CD14-positive monocyte (primary cell): ENCODE measurements around the gene SPNS1. TPM values are rescaled to one million over a fixed set of nuclear protein-coding genes. Genes with fewer than 3 reads are reported as not detected.

ENCODE experiments used
- DNase-seq, 3 donors: peaks; one replicate each; pipeline ENCODE4 v3.0.0-alpha.2; 2011 to 2022
- H2AFZ ChIP-seq: 2 replicates; pipeline ENCODE4 v1.6.0; 2012; ENCODE audit warnings: mild to moderate bottlenecking, low read depth, low read length, inconsistent platforms; ENCODE audit not compliant: insufficient read depth, poor library complexity, severe bottlenecking
- H3K27ac ChIP-seq, 2 donors: 1 replicate in 1 of 2; 2 replicates in 1 of 2; pipeline ENCODE4 v1.5.1; 2012 to 2013; ENCODE audit warnings: low read length in 2 of 2, control low read depth in 1 of 2, inconsistent platforms in 1 of 2, low read depth in 1 of 2, mild to moderate bottlenecking in 1 of 2
- H3K27me3 ChIP-seq, 2 donors: one replicate each; pipeline versions ENCODE4 v1.6.0 to v1.6.1; 2011 to 2013; ENCODE audit warnings: low read length in 2 of 2; ENCODE audit not compliant: control insufficient read depth in 2 of 2, insufficient read depth in 2 of 2
- H3K36me3 ChIP-seq, 2 donors: replicated peaks in 1 of 2; 1 replicate in 1 of 2; 2 replicates in 1 of 2; pipeline versions ENCODE4 v1.5.1 to v1.6.1; 2012 to 2013; ENCODE audit warnings: low read length in 2 of 2, control low read depth in 1 of 2, inconsistent platforms in 1 of 2, mild to moderate bottlenecking in 1 of 2; ENCODE audit not compliant: insufficient read depth in 2 of 2, control insufficient read depth in 1 of 2
- H3K4me1 ChIP-seq, 2 donors: 1 replicate in 1 of 2; 2 replicates in 1 of 2; pipeline versions ENCODE4 v1.5.1 to v1.6.1; 2012 to 2013; ENCODE audit warnings: low read length in 2 of 2, control low read depth in 1 of 2, inconsistent platforms in 1 of 2, mild to moderate bottlenecking in 1 of 2, moderate library complexity in 1 of 2; ENCODE audit not compliant: insufficient read depth in 2 of 2, control insufficient read depth in 1 of 2
- H3K4me2 ChIP-seq: replicated peaks from 2 replicates; pipeline ENCODE3; 2012; ENCODE audit warnings: low read length, moderate library complexity, mild to moderate bottlenecking; ENCODE audit not compliant: poor library complexity, severe bottlenecking; ENCODE audit errors: extremely low read depth
- H3K4me3 ChIP-seq, 3 experiments: fragments of 200-600 bp in 1 of 3; sonication (generic) in 1 of 3; replicated peaks in 1 of 3; 1 replicate in 2 of 3; 2 replicates in 1 of 3; pipeline ENCODE4 v1.5.1; 2011 to 2013; ENCODE audit warnings: low read length in 3 of 3, mild to moderate bottlenecking in 3 of 3, control low read depth in 2 of 3, low read depth in 2 of 3, inconsistent platforms in 1 of 3, moderate library complexity in 1 of 3
- H3K79me2 ChIP-seq: 2 replicates; pipeline ENCODE4 v1.6.0; 2012; ENCODE audit warnings: mild to moderate bottlenecking, control low read depth, inconsistent platforms, low read length, moderate library complexity; ENCODE audit not compliant: insufficient read depth
- H3K9ac ChIP-seq: 2 replicates; pipeline ENCODE4 v1.6.0; 2017; ENCODE audit warnings: low read length, mild to moderate bottlenecking; ENCODE audit not compliant: insufficient read depth, poor library complexity, severe bottlenecking
- H3K9me3 ChIP-seq, 2 donors: replicated peaks in 1 of 2; 1 replicate in 1 of 2; 2 replicates in 1 of 2; pipeline versions ENCODE4 v1.5.1 to v1.6.1; 2012 to 2013; ENCODE audit warnings: low read length in 2 of 2, control low read depth in 1 of 2; ENCODE audit not compliant: control insufficient read depth in 1 of 2, insufficient read depth in 1 of 2
- H4K20me1 ChIP-seq: 2 replicates; pipeline ENCODE4 v1.6.0; 2012; ENCODE audit warnings: mild to moderate bottlenecking, low read length, control low read depth, moderate library complexity; ENCODE audit not compliant: insufficient read depth
- H3K27ac Mint-ChIP-seq, 7 donors: one replicate each; pipeline ENCODE4 v1.8.0; 2020; ENCODE audit warnings: mild to moderate bottlenecking in 7 of 7, mixed read lengths in 7 of 7, moderate library complexity in 6 of 7, inconsistent platforms in 2 of 7
- H3K27me3 Mint-ChIP-seq, 3 donors: one replicate each; pipeline ENCODE4 v1.8.0; 2021 to 2022; ENCODE audit warnings: low read depth in 3 of 3, mild to moderate bottlenecking in 3 of 3, mixed read lengths in 3 of 3, moderate library complexity in 3 of 3, inconsistent platforms in 1 of 3
- H3K36me3 Mint-ChIP-seq, 2 donors: one replicate each; pipeline ENCODE4 v1.8.0; 2020; ENCODE audit warnings: mixed read lengths in 2 of 2, inconsistent platforms in 1 of 2, mild to moderate bottlenecking in 1 of 2
- H3K4me1 Mint-ChIP-seq: one replicate; pipeline ENCODE4 v1.8.0; 2020; ENCODE audit warnings: mild to moderate bottlenecking, mixed read lengths
- H3K4me3 Mint-ChIP-seq, 2 donors: one replicate each; pipeline ENCODE4 v1.8.0; 2020; ENCODE audit warnings: mild to moderate bottlenecking in 2 of 2, mixed read lengths in 2 of 2, moderate library complexity in 1 of 2
- H3K9me3 Mint-ChIP-seq, 7 donors: one replicate each; pipeline ENCODE4 v1.8.0; 2020 to 2022; ENCODE audit warnings: mixed read lengths in 7 of 7, mild to moderate bottlenecking in 6 of 7, moderate library complexity in 6 of 7, inconsistent platforms in 2 of 7
- CTCF ChIP-seq: fragments of 200-600 bp; IDR thresholded peaks from one replicate; pipeline ENCODE4 v1.8.0; 2022; ENCODE audit warnings: antibody characterized with exemption, mild to moderate bottlenecking
- WGBS: methylation state at CpG from one replicate; pipeline ENCODE4 v1.1.5; 2013; ENCODE audit warnings: missing lambda C conversion rate; ENCODE audit not compliant: insufficient coverage; 5-methylcytosine and 5-hydroxymethylcytosine counted together
- intact Hi-C, 2 donors: fragments of 100-400 bp; cut with micrococcal nuclease; formaldehyde crosslinking; loops; one replicate each; pipeline versions ENCODE4 v1.15.0 to v1.15.1; 2023
- polyA plus RNA-seq, 3 donors: library from polyadenylated mRNA; depleted of rRNA in 1 of 3; unstranded in 2 of 3; stranded (reverse) in 1 of 3; fragments of 300-500 nt in 2 of 3; fragments of >200 nt in 1 of 3; fragmentation: Illumina TruSeq in 2 of 3; gene quantifications; 1 replicate in 2 of 3; 2 replicates in 1 of 3; pipeline ENCODE4 v1.2.3, GENCODE V29; 2012 to 2021

The SPNS1 gene
- polyA plus RNA-seq, 3 donors, result 93.4 to 104 (median 97.2) TPM

GRCh38 chr16:29011851-29012250 is 37.3 kb downstream of the SPNS1 start:
- Mint-ChIP-seq H3K4me3 (no peak overlapping the region), H3K36me3 (peaks cover 3 to 7% of the 10 kb centered on the region in 2 donors), H3K27me3 (peaks cover 2 to 10% (median 2%) of the 10 kb centered on the region in 3 donors), H3K4me1 (peaks cover 67% of the 10 kb centered on the region), H3K9me3 (peaks cover 0 to 11% (median 8%) of the 10 kb centered on the region in 7 donors), H3K27ac (peak overlapping the region in 5 of 7 donors; percentile 43 to 94 (median 93))
- no peaks in the 10 kb centered on the region for H3K79me2 ChIP-seq
- H3K27ac ChIP-seq, result peak overlapping the region; percentile 80 to 93
- no peak overlapping the region for H3K4me3 ChIP-seq
- 100% methylated on average over 2 of the region's 4 CpGs for WGBS
- peaks cover 73 to 85% of the 10 kb centered on the region in 2 donors for H3K4me1 ChIP-seq
- peak overlapping the region; percentile 51 for H2AFZ ChIP-seq
- no peak overlapping the region for H3K9ac ChIP-seq
- H3K4me2 ChIP-seq, result no peak overlapping the region
- TF ChIP-seq CTCF, result no peak
- H3K36me3 ChIP-seq, result no peaks in the 10 kb centered on the region
- intact Hi-C loops, result no loop called here
- no peaks in the 10 kb centered on the region for H4K20me1 ChIP-seq
- peaks cover 0 to 2% of the 10 kb centered on the region in 2 donors for H3K9me3 ChIP-seq
- no peaks in the 10 kb centered on the region for H3K27me3 ChIP-seq
- DNase-seq, result no peak

- peak overlapping the region; percentile 88 to 93 for H3K27ac ChIP-seq
- DNase-seq, result peak; percentile 60 to 87 (median 81)
- no peaks in the 10 kb centered on the region for H4K20me1 ChIP-seq
- intact Hi-C loops, result no loop called here
- WGBS, result 9% methylated on average over 4 of the region's 9 CpGs
- no peak for TF ChIP-seq CTCF
- Mint-ChIP-seq H3K4me1 (peaks cover 57% of the 10 kb centered on the region), H3K9me3 (peaks cover 0 to 11% (median 7%) of the 10 kb centered on the region in 7 donors), H3K36me3 (peaks cover 3 to 7% of the 10 kb centered on the region in 2 donors), H3K4me3 (peak overlapping the region in 1 of 2 donors; percentile 56), H3K27me3 (peaks cover 2 to 10% (median 2%) of the 10 kb centered on the region in 3 donors), H3K27ac (peak overlapping the region; percentile 85 to 96 (median 94))
- H3K9me3 ChIP-seq, result peaks cover 0 to 2% of the 10 kb centered on the region in 2 donors
- H3K79me2 ChIP-seq, result no peaks in the 10 kb centered on the region
- no peak overlapping the region for H2AFZ ChIP-seq
- peak overlapping the region in 1 of 3 experiments; percentile 37 for H3K4me3 ChIP-seq
- H3K4me2 ChIP-seq, result peak overlapping the region; percentile 39
- H3K36me3 ChIP-seq, result no peaks in the 10 kb centered on the region
- peak overlapping the region; percentile 66 for H3K9ac ChIP-seq
- H3K27me3 ChIP-seq, result no peaks in the 10 kb centered on the region
- peaks cover 66 to 74% of the 10 kb centered on the region in 2 donors for H3K4me1 ChIP-seq
These were observed 38.5 kb downstream of the SPNS1 start for GRCh38 chr16:29012913-29013553.
